ENCODE measurements around the gene SRM. TPM values are rescaled to one million over a fixed set of nuclear protein-coding genes. Genes with fewer than 3 reads are reported as not detected.
"Not testable (repeated sequence)": the region's sequence is repeated elsewhere in the genome, so short reads cannot be mapped to it uniquely, and the experiment has no call there.

SRM gene
- total and polyA plus RNA-seq, 5 donors from 2014 or later, result 29.6 to 89.6 (median 75.0) TPM

DNA sequence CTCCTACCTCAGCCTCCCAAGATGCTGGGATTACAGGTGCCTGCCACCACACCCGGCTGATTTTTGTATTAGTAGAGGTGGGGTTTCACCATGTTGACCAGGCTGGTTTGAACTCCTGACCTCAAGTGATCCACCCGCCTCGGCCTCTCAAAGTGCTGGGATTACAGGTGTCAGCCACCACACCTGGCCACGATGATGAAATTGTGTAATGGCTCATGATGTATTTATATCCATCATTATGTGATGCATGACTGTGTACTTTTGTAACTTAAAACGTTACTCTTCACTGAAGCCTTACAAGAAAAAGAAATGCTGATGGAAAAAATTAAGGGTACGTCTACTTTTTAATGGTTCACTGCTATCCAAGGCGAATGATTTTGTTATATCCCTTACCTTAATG is 39.8 kb downstream of the SRM start:
- DNase-seq (no peak), ATAC-seq (ENCODE audit: low read depth in 2 of 2) (no peak)
- Histone ChIP-seq H3K27me3 (ENCODE audit: control insufficient read depth, insufficient read depth, low read length) (no peaks in the 10 kb centered on the region), H3K27ac (ENCODE audit: insufficient read depth, low read length, poor library complexity, severe bottlenecking) (no peak overlapping the region), H3K4me1 (ENCODE audit: control insufficient read depth, insufficient read depth, low read length, poor library complexity, severe bottlenecking) (peaks cover 21% of the 10 kb centered on the region), H3K9me3 (ENCODE audit: control insufficient read depth in 2 of 2, low read length in 2 of 2) (no peaks in the 10 kb centered on the region), H3K36me3 (ENCODE audit: control insufficient read depth, insufficient read depth, low read length) (peaks cover 89% of the 10 kb centered on the region), H3K4me3 (ENCODE audit: low read depth, low read length) (no peak overlapping the region)
- Mint-ChIP-seq H3K4me3 (no peak overlapping the region), H3K9me3 (no peaks in the 10 kb centered on the region), H3K27ac (no peak overlapping the region), H3K36me3 (peaks cover 44% of the 10 kb centered on the region), H3K4me1 (peaks cover 14 to 54% (median 32%) of the 10 kb centered on the region in 4 donors), H3K27me3 (no peaks in the 10 kb centered on the region)

DNA sequence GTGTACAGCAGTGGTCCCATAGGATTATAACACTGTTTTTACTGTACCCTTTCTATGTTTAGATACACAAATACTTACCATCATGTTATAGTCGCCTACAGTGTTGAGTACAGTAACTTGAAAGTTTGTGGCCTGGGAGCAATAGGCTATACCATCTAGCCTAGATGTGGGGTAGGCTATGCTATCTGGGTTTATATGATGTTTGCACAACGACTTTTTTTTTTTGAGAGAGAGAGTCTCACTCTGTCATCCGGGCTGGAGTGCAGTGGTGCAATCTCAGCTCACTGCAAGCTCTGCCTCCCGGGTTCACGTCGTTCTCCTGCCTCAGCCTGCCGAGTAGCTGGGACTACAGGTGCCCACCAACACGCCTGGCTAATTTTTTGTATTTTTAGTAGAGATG is 40.5 kb downstream of the SRM start:
- H3K36me3 ChIP-seq (ENCODE audit: control insufficient read depth, insufficient read depth, low read length), result peaks cover 89% of the 10 kb centered on the region
- not testable (repeated sequence) for H3K9me3 ChIP-seq (ENCODE audit: control insufficient read depth in 2 of 2, low read length in 2 of 2); H3K4me3 ChIP-seq (ENCODE audit: low read depth, low read length); H3K4me3 Mint-ChIP-seq; H3K9me3 Mint-ChIP-seq; DNase-seq; H3K27me3 ChIP-seq (ENCODE audit: control insufficient read depth, insufficient read depth, low read length); H3K27ac ChIP-seq (ENCODE audit: insufficient read depth, low read length, poor library complexity, severe bottlenecking); ATAC-seq (ENCODE audit: low read depth in 2 of 2); H3K27ac Mint-ChIP-seq; H3K27me3 Mint-ChIP-seq
- H3K4me1 Mint-ChIP-seq, result peaks cover 14 to 54% (median 33%) of the 10 kb centered on the region in 4 donors
- H3K36me3 Mint-ChIP-seq, result peaks cover 43% of the 10 kb centered on the region
- H3K4me1 ChIP-seq (ENCODE audit: control insufficient read depth, insufficient read depth, low read length, poor library complexity, severe bottlenecking), result peaks cover 27% of the 10 kb centered on the region

- H3K36me3 Mint-ChIP-seq, result peaks cover 24% of the 10 kb centered on the region
- no peaks in the 10 kb centered on the region for H3K27me3 Mint-ChIP-seq
- Histone ChIP-seq H3K9me3 (ENCODE audit: control insufficient read depth in 2 of 2, low read length in 2 of 2) (no peaks in the 10 kb centered on the region), H3K4me1 (ENCODE audit: control insufficient read depth, insufficient read depth, low read length, poor library complexity, severe bottlenecking) (peaks cover 46% of the 10 kb centered on the region), H3K4me3 (ENCODE audit: low read depth, low read length) (peak overlapping the region; percentile 91), H3K36me3 (ENCODE audit: control insufficient read depth, insufficient read depth, low read length) (peaks cover 41% of the 10 kb centered on the region), H3K27me3 (ENCODE audit: control insufficient read depth, insufficient read depth, low read length) (no peaks in the 10 kb centered on the region), H3K27ac (ENCODE audit: insufficient read depth, low read length, poor library complexity, severe bottlenecking) (peak overlapping the region; percentile 91)
- peak overlapping the region in 2 of 3 donors; percentile 86 to 97 for H3K27ac Mint-ChIP-seq
- H3K9me3 Mint-ChIP-seq, result no peaks in the 10 kb centered on the region
- H3K4me3 Mint-ChIP-seq, result peak overlapping the region; percentile 92 to 97 (median 94)
- DNase-seq, result no peak
- H3K4me1 Mint-ChIP-seq, result peaks cover under 1 to 45% (median 21%) of the 10 kb centered on the region in 4 donors
- ATAC-seq (ENCODE audit: low read depth in 2 of 2), result no peak
Measured at GRCh38 chr1:11013160-11013531, 46.7 kb downstream of the SRM start.

- H3K4me3 Mint-ChIP-seq, result peak within 1 kb of the TSS; percentile 92 to 97 (median 95)
- peak; percentile 89 to 92 for ATAC-seq (ENCODE audit: low read depth in 2 of 2)
Measured at GRCh38 chr1:11012260-11013159, 47.3 kb downstream of the SRM start, which contains the start of gene TARDBP. TSS of gene TARDBP (plus strand) at chr1:11012654. CDS start at chr1:11013728, 1,074 bp downstream.

More at GRCh38 chr1:11012260-11013159, 47.3 kb downstream of the SRM start, which contains the start of gene TARDBP:
- Mint-ChIP-seq H3K9me3 (no peaks in the 10 kb centered on the region), H3K4me1 (peaks cover 0 to 43% (median 20%) of the 10 kb centered on the region in 4 donors), H3K27ac (peak within 1 kb of the TSS; percentile 97 to 98 (median 98)), H3K27me3 (no peaks in the 10 kb centered on the region), H3K36me3 (peaks cover 23% of the 10 kb centered on the region)
- Histone ChIP-seq H3K4me3 (ENCODE audit: low read depth, low read length) (peak within 1 kb of the TSS; percentile 91), H3K36me3 (ENCODE audit: control insufficient read depth, insufficient read depth, low read length) (peaks cover 36% of the 10 kb centered on the region), H3K4me1 (ENCODE audit: control insufficient read depth, insufficient read depth, low read length, poor library complexity, severe bottlenecking) (peaks cover 45% of the 10 kb centered on the region), H3K27ac (ENCODE audit: insufficient read depth, low read length, poor library complexity, severe bottlenecking) (peak within 1 kb of the TSS; percentile 91), H3K27me3 (ENCODE audit: control insufficient read depth, insufficient read depth, low read length) (no peaks in the 10 kb centered on the region), H3K9me3 (ENCODE audit: control insufficient read depth in 2 of 2, low read length in 2 of 2) (no peaks in the 10 kb centered on the region)
- peak; percentile 84 to 94 (median 93) for DNase-seq

Other genes starting within 250 kb of the SRM start
- 132 TPM for gene TARDBP, start 47.4 kb downstream of the SRM start, total RNA-seq
- 10 to 100 TPM; 65.1 to 91.9 (median 74.8) TPM for gene TARDBP, start 47.4 kb downstream of the SRM start, polyA plus RNA-seq
- not detected for gene MASP2, start 12.8 kb downstream of the SRM start, total RNA-seq
- under 1 TPM in 2 of 4 donors, not detected in 2; 0.15 to 0.29 TPM for gene MASP2, start 12.8 kb downstream of the SRM start, polyA plus RNA-seq
- gene EXOSC10, start 39.9 kb upstream of the SRM start, total RNA-seq, result 81.7 TPM
- gene EXOSC10, start 39.9 kb upstream of the SRM start, polyA plus RNA-seq, result 10 to 100 TPM; 37.0 to 47.5 (median 39.2) TPM
- gene ANGPTL7, start 129.3 kb upstream of the SRM start, total RNA-seq, result not detected
- gene ANGPTL7, start 129.3 kb upstream of the SRM start, polyA plus RNA-seq, result not detected
- 48.2 TPM for gene MTOR, start 202.5 kb upstream of the SRM start, total RNA-seq
- 1 to 10 TPM; 3.9 to 6.0 (median 4.6) TPM for gene MTOR, start 202.5 kb upstream of the SRM start, polyA plus RNA-seq
- gene UBIAD1, start 213.2 kb upstream of the SRM start, total RNA-seq, result 20.9 TPM
- gene UBIAD1, start 213.2 kb upstream of the SRM start, polyA plus RNA-seq, result 10 to 100 TPM; 28.4 to 43.5 (median 40.3) TPM